Spleen (tissue), 11 donors: ENCODE measurements around the gene ASPG. TPM values are rescaled to one million over a fixed set of nuclear protein-coding genes. Genes with fewer than 3 reads are reported as not detected.

Experiments used
- DNase-seq: peaks from one replicate; pipeline ENCODE4 v3.0.0-alpha.2; 2020
- H3K27ac ChIP-seq, 8 donors: fragments of 200-600 bp; sonication (generic) in 7 of 8; 1 replicate in 4 of 8; 2 replicates in 4 of 8; pipeline versions ENCODE4 v1.5.0 to v1.8.0; 2016 to 2021; ENCODE audit warnings: inconsistent platforms in 4 of 8, mild to moderate bottlenecking in 4 of 8, moderate library complexity in 1 of 8
- H3K27me3 ChIP-seq, 7 donors: fragments of 200-600 bp; sonication (generic) in 6 of 7; replicated peaks in 1 of 7; 1 replicate in 4 of 7; 2 replicates in 3 of 7; pipeline versions ENCODE4 v1.5.0 to v1.8.0; 2016 to 2021; ENCODE audit warnings: inconsistent platforms in 3 of 7, mild to moderate bottlenecking in 1 of 7
- H3K36me3 ChIP-seq, 6 donors: fragments of 200-600 bp; sonication (generic) in 5 of 6; 1 replicate in 4 of 6; 2 replicates in 2 of 6; pipeline versions ENCODE4 v1.5.0 to v1.8.0; 2016 to 2021; ENCODE audit warnings: inconsistent platforms in 2 of 6
- H3K4me1 ChIP-seq, 6 donors: fragments of 200-600 bp; sonication (generic) in 5 of 6; 1 replicate in 3 of 6; 2 replicates in 3 of 6; pipeline versions ENCODE4 v1.5.0 to v1.8.0; 2016 to 2021; ENCODE audit warnings: inconsistent platforms in 3 of 6
- H3K4me3 ChIP-seq, 8 donors: fragments of 200-600 bp; sonication (generic) in 7 of 8; 1 replicate in 4 of 8; 2 replicates in 4 of 8; pipeline versions ENCODE4 v1.5.0 to v1.8.0; 2016 to 2021; ENCODE audit warnings: inconsistent platforms in 4 of 8, mild to moderate bottlenecking in 4 of 8, moderate library complexity in 2 of 8
- H3K9me3 ChIP-seq, 8 donors: fragments of 200-600 bp; sonication (generic) in 7 of 8; 1 replicate in 4 of 8; 2 replicates in 4 of 8; pipeline versions ENCODE4 v1.5.0 to v1.8.0; 2016 to 2021; ENCODE audit warnings: inconsistent platforms in 4 of 8
- CTCF ChIP-seq, 11 experiments: fragments of 200-600 bp in 7 of 11; fragments of 450-650 bp in 4 of 11; sonication (generic) in 4 of 11; IDR thresholded peaks in 8 of 11; conservative IDR thresholded peaks in 3 of 11; 1 replicate in 7 of 11; 2 replicates in 4 of 11; pipeline versions ENCODE4 v1.4.0 to v1.8.0; 2016 to 2021; ENCODE audit warnings: antibody characterized with exemption in 11 of 11, inconsistent platforms in 4 of 11, mild to moderate bottlenecking in 1 of 11
- POLR2A ChIP-seq, 3 donors: fragments of 450-650 bp; IDR thresholded peaks; one replicate each; pipeline ENCODE4 v1.5.1; 2017; ENCODE audit warnings: antibody characterized with exemption in 3 of 3, mild to moderate bottlenecking in 1 of 3
- POLR2AphosphoS5 ChIP-seq, 3 donors: sonication (generic); formaldehyde crosslinking; IDR thresholded peaks; one replicate each; pipeline ENCODE4 v1.5.1; 2017; ENCODE audit warnings: antibody characterized with exemption in 3 of 3
- WGBS, 5 donors: extraction: QIAGEN DNeasy Blood & Tissue Kit in 3 of 5; methylation state at CpG; one replicate each; pipeline versions ENCODE4 v1.1.5 to v1.1.7; 2013 to 2018; 5-methylcytosine and 5-hydroxymethylcytosine counted together
- intact Hi-C: fragments of 100-400 bp; cut with DNase I; formaldehyde crosslinking; loops from one replicate; pipeline ENCODE4 v1.15.0; 2023; ENCODE audit warnings: low total_unique reads
- polyA plus RNA-seq, 3 donors: library from polyadenylated mRNA; stranded (reverse); fragments of 200-250 nt; gene quantifications; one replicate each; pipeline ENCODE4 v1.2.1, GENCODE V29; 2013
- total RNA-seq, 7 donors: library from RNA; depleted of rRNA in 3 of 7; stranded (reverse); fragments of >200 nt in 3 of 7; fragmentation: NEBNext Ultra II Directional in 4 of 7; extraction: Animal tissue kit (Norgen Biotek cat#: 25700) in 4 of 7; gene quantifications; one replicate each; pipeline versions ENCODE4 v1.1.0 to v1.2.1, GENCODE V29; 2016 to 2021
- donor health status: healthy with polysubstance abuse.
- donor health status: DM: no; HTN: no; CAD: no; lungs with moderate emphysema.
- donor health status: DM: no; HTN: no; CAD: no.
- donor health status: Bipolar disorder and iron deficiency.
- donor health status: healthy.
- donor health status: DM: no; HTN: no; CAD: no.
- donor health status: DM: yes; HTN: yes; CAD: no.

Gene ASPG
- total and polyA plus RNA-seq, 10 donors, result 0.05 to 0.67 (median 0.26) TPM; not detected in 3

- 85 to 89% (median 86%) methylated on average over 16 to 31 of the region's 31 CpGs for WGBS, 5 donors
- peak; percentile 67 for DNase-seq
- intact Hi-C loops, result no loop called here
Observed at GRCh38 chr14:104095426-104096310, 10.2 kb downstream of the ASPG start.

GRCh38 chr14:104096318-104096717, 10.8 kb downstream of the ASPG start:
- TF ChIP-seq POLR2AphosphoS5 (IDR thresholded peaks at IDR 0.05) (no peak), CTCF (IDR thresholded peaks at IDR 0.05 in 8 of 11, conservative IDR thresholded peaks at IDR 0.05 in 3 of 11) (no peak), POLR2A (IDR thresholded peaks at IDR 0.05) (no peak)
- intact Hi-C loops, result no loop called here
- Histone ChIP-seq H3K4me3 (no peak overlapping the region), H3K27ac (no peak overlapping the region), H3K36me3 (no peaks in the 10 kb centered on the region), H3K9me3 (no peaks in the 10 kb centered on the region), H3K4me1 (peaks cover 0 to 12% (median 7%) of the 10 kb centered on the region in 6 donors), H3K27me3 (peaks cover 0 to 49% (median 8%) of the 10 kb centered on the region in 7 donors)
- DNase-seq, result no peak
- WGBS, 5 donors, result 68 to 86% (median 81%) methylated on average over 12 to 14 of the region's 14 CpGs

More at GRCh38 chr14:104095426-104096310, 10.2 kb downstream of the ASPG start:
- Histone ChIP-seq H3K36me3 (no peaks in the 10 kb centered on the region), H3K27me3 (peaks cover 0 to 49% (median 8%) of the 10 kb centered on the region in 7 donors), H3K9me3 (no peaks in the 10 kb centered on the region), H3K4me1 (peaks cover 0 to 12% (median 7%) of the 10 kb centered on the region in 6 donors), H3K4me3 (no peak overlapping the region), H3K27ac (no peak overlapping the region)
- TF ChIP-seq POLR2A (IDR thresholded peaks at IDR 0.05) (no peak), POLR2AphosphoS5 (IDR thresholded peaks at IDR 0.05) (no peak), CTCF (IDR thresholded peaks at IDR 0.05 in 8 of 11, conservative IDR thresholded peaks at IDR 0.05 in 3 of 11) (no peak)

- Histone ChIP-seq H3K4me3 (no peak overlapping the region), H3K27me3 (peaks cover 0 to 46% (median 8%) of the 10 kb centered on the region in 7 donors), H3K27ac (no peak overlapping the region), H3K4me1 (peaks cover 0 to 12% (median 7%) of the 10 kb centered on the region in 6 donors), H3K36me3 (no peaks in the 10 kb centered on the region), H3K9me3 (no peaks in the 10 kb centered on the region)
- TF ChIP-seq CTCF (IDR thresholded peaks at IDR 0.05 in 8 of 11, conservative IDR thresholded peaks at IDR 0.05 in 3 of 11), result no peak
- TF ChIP-seq POLR2A (IDR thresholded peaks at IDR 0.05), result no peak
- no peak for TF ChIP-seq POLR2AphosphoS5 (IDR thresholded peaks at IDR 0.05)
- peak; percentile 72 for DNase-seq
- intact Hi-C loops, result no loop called here
- 62 to 81% (median 75%) methylated on average over 19 to 25 of the region's 25 CpGs for WGBS, 5 donors
Observed at GRCh38 chr14:104096751-104097700, 11.5 kb downstream of the ASPG start.
